Glomerular endothelial cell (primary cell): ENCODE results near the gene SNX8. TPM values are rescaled to one million over a fixed set of nuclear protein-coding genes. Genes with fewer than 3 reads are reported as not detected.
"Not testable (repeated sequence)": the region's sequence is repeated elsewhere in the genome, so short reads cannot be mapped to it uniquely, and the experiment has no call there.

Source experiments
- DNase-seq: peaks from one replicate; pipeline ENCODE4 v3.0.0-alpha.2; 2011; ENCODE audit warnings: low read depth, low spot score; ENCODE audit errors: extremely low read depth
- total RNA-seq: library from RNA; depleted of rRNA; stranded (reverse); fragments of >200 nt; gene quantifications from 2 replicates; pipeline ENCODE4 v1.2.3, GENCODE V29; 2015

Gene SNX8
- total RNA-seq, 1 donor from 2014 or later = 37.5 TPM

- DNase-seq = not testable (repeated sequence)
These were observed 44.9 kb downstream of the SNX8 start for GRCh38 chr7:2269089-2269990.

DNA sequence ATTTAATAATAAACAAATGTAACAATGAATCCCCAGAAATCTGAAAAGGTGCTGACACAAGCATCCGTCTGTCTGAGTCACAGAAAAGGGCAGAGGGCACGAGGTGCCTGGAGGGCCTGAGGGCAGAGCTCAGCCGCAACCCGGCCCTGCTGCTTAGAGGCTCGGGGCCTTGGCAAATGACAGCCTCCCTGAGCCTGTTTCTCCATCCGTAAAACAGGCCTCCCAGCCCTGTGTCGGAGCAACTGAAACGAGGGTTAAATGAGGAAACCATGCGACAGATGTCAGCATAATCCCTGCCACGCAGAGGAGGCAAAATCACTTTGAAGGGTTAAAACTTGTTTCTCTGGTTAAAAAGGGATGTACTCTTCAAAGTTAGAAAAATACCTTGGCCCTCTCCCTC is 47.3 kb downstream of the SNX8 start:
- no peak for DNase-seq

- DNase-seq = no peak
These were observed 50.1 kb downstream of the SNX8 start for GRCh38 chr7:2264158-2264557.

DNA sequence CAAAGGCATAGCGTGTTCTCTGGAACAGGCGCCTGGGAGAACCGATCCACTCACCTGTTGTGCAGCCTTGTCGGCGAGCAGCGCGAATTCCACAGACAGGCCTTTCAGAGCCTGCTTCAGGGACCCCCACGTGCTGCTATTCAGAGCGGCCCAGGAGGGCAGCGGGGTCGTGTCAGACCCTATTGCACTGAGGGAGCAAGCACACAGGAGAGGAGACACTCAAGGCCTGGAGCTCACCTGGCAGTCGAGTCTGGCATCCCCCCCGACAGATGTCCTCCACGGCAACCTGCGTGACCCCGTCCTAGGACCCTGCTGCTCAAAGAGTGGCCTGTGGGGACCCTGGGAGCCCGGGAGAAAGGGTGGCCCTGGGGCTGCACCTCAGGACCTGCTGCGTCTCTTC is 51.1 kb downstream of the SNX8 start:
- DNase-seq = no peak

GRCh38 chr7:2261611-2262010 is 52.6 kb downstream of the SNX8 start:
- no peak for DNase-seq

GRCh38 chr7:2260820-2261219 is 53.4 kb downstream of the SNX8 start:
- no peak for DNase-seq

GRCh38 chr7:2259480-2259879 is 54.8 kb downstream of the SNX8 start:
- DNase-seq = no peak

DNA sequence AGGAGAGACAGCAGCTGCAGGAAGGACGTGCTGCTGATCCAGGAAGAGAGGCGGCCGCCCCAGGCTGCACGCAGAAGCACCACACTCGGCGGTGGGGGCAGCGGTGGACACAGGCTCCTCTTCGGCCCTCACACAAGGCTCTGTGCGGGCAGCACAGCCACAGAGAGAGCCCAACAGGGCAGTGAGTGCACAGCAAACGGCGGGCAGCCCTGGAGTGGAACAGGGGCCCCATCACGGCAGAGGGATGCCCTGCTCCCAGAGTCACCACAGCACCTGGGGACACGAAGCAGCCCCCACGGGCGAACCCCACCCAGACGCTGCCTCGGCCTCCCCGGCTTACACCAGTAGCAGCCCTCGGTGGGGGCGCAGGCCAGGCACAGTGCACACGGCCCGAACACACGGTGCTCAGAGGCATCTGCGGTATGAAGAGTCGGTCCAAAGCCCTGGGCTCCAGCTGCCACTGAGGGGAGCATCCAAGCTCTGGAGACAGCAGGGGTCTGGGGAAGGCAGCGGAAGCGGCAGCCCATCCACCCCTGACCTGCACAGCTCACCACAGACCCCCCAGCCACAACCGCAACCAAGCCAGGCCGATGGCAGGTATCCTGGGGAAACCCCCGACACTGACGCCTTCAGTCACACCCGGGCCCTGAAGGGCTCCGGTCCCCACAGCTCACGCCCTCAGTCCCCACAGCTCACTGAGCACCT is 55.4 kb downstream of the SNX8 start:
- no peak for DNase-seq

- DNase-seq = no peak
These were observed 56.6 kb downstream of the SNX8 start for GRCh38 chr7:2257651-2258050.

- no peak for DNase-seq
These were observed 57.1 kb downstream of the SNX8 start for GRCh38 chr7:2257046-2257551.

GRCh38 chr7:2256306-2257045 is 57.8 kb downstream of the SNX8 start:
- no peak for DNase-seq

DNA sequence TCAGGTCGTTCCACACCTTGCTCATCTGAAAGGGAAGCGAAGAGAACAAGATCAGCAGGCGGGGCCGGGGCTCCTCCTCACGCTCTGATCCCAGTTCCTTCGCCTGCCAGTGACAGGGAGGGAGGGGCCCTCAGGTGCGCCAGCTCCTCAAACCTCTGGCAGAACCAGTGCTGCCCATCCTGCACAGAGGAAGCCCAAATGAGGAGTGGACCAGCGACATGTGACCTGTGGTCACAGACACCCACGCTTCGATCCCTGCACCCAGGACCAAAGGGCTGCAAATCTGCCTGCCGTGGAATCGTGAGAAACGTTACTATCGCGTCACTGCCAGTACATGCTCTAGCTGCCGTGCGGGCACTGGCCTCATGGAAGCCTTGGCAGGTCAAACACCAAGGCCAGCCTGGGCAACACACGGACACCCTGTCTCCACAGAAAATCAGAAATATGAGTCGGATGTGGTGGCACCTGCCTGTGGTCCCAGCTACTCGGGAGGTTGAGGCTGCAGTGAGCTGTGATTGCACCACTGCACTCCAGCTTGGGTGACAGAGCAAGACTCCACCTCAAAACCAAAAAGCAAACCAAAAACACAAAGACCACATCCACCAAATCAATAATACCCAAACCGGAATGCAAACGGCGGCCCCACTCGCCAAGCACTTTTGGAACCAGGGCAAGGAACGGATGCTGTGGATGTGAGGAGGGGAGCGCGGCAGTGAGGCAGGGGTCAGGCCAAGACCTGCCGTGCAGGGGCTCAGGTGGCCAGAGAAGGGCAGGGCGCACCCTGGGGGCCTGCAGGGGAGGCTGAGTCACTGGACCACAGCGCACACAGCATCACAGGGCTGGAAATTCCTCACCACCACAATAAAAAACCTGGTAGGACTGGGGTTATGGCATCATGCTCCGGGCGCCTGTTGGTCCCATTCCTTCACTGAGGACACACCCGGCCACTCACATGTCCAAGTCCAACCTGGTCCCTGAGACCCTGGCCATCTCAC is 58.8 kb downstream of the SNX8 start:
- no peak for DNase-seq

- DNase-seq = no peak
These were observed 59.7 kb downstream of the SNX8 start for GRCh38 chr7:2254429-2255144.

DNA sequence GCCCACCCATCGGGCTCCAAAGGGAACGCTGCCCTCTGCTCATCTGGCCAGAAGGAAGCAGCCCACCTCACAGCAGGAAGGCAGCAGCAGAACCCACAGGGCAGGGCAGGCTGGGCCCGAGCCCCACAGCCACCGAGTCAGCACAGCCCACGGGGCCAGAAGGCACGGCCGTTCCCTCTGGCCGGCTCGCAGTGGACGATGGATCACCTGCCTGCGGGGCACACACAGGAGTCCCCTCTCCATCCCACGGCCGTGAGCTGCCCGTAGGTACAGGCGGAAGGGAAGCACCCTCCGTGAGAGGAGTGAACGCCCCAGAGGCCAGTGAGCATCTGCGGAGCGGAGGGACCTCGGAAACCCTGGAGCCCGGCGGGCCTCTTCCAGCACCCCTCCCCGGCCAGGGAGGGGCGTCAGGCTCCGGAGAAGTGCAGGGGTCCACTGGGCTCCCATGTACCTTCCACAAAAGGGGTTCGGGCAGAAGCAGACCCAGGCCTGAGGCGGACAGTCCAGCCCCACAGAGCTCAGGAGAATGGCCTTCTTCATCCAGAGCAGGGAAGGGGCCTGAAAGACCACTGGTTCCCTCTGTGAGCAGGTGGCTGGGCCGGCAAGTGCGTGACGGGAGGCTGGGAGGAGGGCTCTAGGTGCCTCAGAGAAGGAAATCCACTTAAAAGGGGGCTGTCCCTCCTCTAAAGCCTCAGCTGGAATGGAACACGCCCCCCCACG is 60.6 kb downstream of the SNX8 start:
- DNase-seq = no peak

- no peak for DNase-seq
These were observed 61.2 kb downstream of the SNX8 start for GRCh38 chr7:2253021-2253420.

GRCh38 chr7:2251841-2252771 is 62.1 kb downstream of the SNX8 start:
- no peak for DNase-seq

DNA sequence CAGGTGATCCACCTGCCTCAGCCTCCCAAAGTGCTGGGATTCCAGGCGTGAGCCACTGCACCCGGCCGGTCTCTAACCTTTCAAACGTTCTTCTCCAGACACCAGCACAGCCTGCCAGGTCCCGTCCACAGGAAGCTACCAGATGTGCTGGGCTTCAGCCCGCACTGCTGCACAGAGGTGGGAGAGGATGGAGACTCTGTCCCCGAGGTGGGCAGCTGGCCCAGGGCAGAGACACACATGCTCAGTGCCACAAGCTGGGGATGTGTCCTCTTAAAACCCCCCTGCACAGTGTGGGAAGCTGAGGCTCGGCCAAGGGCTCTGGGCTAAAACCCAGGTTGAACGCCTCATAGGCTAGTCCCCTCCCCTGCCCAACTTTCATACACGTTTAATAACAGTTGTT is 62.9 kb downstream of the SNX8 start:
- DNase-seq = no peak
